GM12878 (cell line): Measurements from ENCODE around the gene DTX3. TPM values are rescaled to one million over a fixed set of nuclear protein-coding genes. Genes with fewer than 3 reads are reported as not detected.

Experiments used
- CBFB ChIP-seq: IDR thresholded peaks from 2 replicates; pipeline ENCODE4 v1.6.1; 2016; ENCODE audit warnings: antibody characterized with exemption, low read depth
- FOXK2 ChIP-seq: fragments of 450-650 bp; IDR thresholded peaks from 2 replicates; pipeline ENCODE4 v1.6.1; 2017; ENCODE audit warnings: mild to moderate bottlenecking, moderate library complexity
- HCFC1 ChIP-seq: fragments of 150-350 bp; IDR thresholded peaks from 2 replicates; pipeline ENCODE4 v1.6.1; 2014; ENCODE audit warnings: low read length
- NFXL1 ChIP-seq: fragments of 450-650 bp; IDR thresholded peaks from 2 replicates; pipeline ENCODE4 v1.6.1; 2017; ENCODE audit warnings: antibody characterized with exemption, mild to moderate bottlenecking, borderline replicate concordance
- NR2C2 ChIP-seq: IDR thresholded peaks from 2 replicates; pipeline ENCODE4 v1.6.1; 2011; ENCODE audit warnings: borderline replicate concordance, low read depth; ENCODE audit not compliant: control insufficient read depth, insufficient read length
- NRF1 ChIP-seq: conservative IDR thresholded peaks from 2 replicates; pipeline ENCODE4 v1.6.1; 2011; ENCODE audit warnings: mild to moderate bottlenecking, low read depth, low read length, improper control_type of control experiment
- PML ChIP-seq: IDR thresholded peaks from 2 replicates; pipeline ENCODE4 v1.6.1; 2012; ENCODE audit warnings: low read length, inconsistent platforms
- RCOR1 ChIP-seq: conservative IDR thresholded peaks from 2 replicates; pipeline ENCODE4 v1.6.1; 2012; ENCODE audit warnings: low read depth, low read length, improper control_type of control experiment
- RFX5 ChIP-seq: IDR thresholded peaks from 2 replicates; pipeline ENCODE4 v1.6.1; 2011; ENCODE audit warnings: low read depth, low read length, improper control_type of control experiment
- SREBF2 ChIP-seq: IDR thresholded peaks from 2 replicates; pipeline ENCODE4 v1.6.1; 2012; ENCODE audit warnings: mild to moderate bottlenecking, low read length
- TCF7 ChIP-seq: IDR thresholded peaks from 2 replicates; pipeline ENCODE4 v1.6.1; 2014; ENCODE audit warnings: antibody characterized with exemption, borderline replicate concordance
- YBX1 ChIP-seq: fragments of 450-650 bp; IDR thresholded peaks from 2 replicates; pipeline ENCODE4 v1.6.1; 2016; ENCODE audit warnings: antibody characterized with exemption
- ZNF217 ChIP-seq: fragments of 450-650 bp; IDR thresholded peaks from 2 replicates; pipeline ENCODE4 v1.6.1; 2017; ENCODE audit warnings: antibody characterized with exemption, mild to moderate bottlenecking
- polyA plus RNA-seq, 11 experiments: library from polyadenylated mRNA; depleted of rRNA in 4 of 11; unstranded in 6 of 11; stranded (reverse) in 5 of 11; fragments of >200 nt; fragmentation: Nextera tagmentation in 4 of 11; fragmentation: Illumina TruSeq in 1 of 11; extraction: Ambion mirVana in 4 of 11; extraction: Trizol in 1 of 11; gene quantifications; 1 replicate in 1 of 11; 2 replicates in 10 of 11; pipeline versions ENCODE4 v1.2.1 to v1.2.3, GENCODE V29; 2011 to 2016; ENCODE audit warnings: inconsistent platforms in 2 of 11, missing spikeins in 2 of 11, low read depth in 1 of 11
- total RNA-seq, 4 experiments: library from RNA; depleted of rRNA in 3 of 4; stranded (reverse); fragments of >200 nt in 3 of 4; fragmentation: Illumina TruSeq in 1 of 4; extraction: Trizol in 1 of 4; gene quantifications; 2 replicates each; pipeline versions ENCODE4 v1.2.1 to v1.2.3, GENCODE V29; 2013 to 2021
- TF ChIP-seq, protein P1 (sequence below): IDR thresholded peaks from 2 replicates; pipeline ENCODE4 v1.6.1; 2012; ENCODE audit warnings: low read depth, low read length, improper control_type of control experiment
- TF ChIP-seq, protein P2 (sequence below): fragments of 450-650 bp; IDR thresholded peaks from 2 replicates; pipeline ENCODE4 v1.6.1; 2016; ENCODE audit warnings: mild to moderate bottlenecking, moderate library complexity, borderline replicate concordance
- TF ChIP-seq, protein P3 (sequence below): fragments of 450-650 bp; IDR thresholded peaks from 2 replicates; pipeline ENCODE4 v1.6.1; 2014; ENCODE audit warnings: mild to moderate bottlenecking
- TF ChIP-seq, protein P4 (sequence below): fragments of 450-650 bp; IDR thresholded peaks from 2 replicates; pipeline ENCODE4 v1.6.1; 2017; ENCODE audit warnings: mild to moderate bottlenecking, moderate library complexity
- TF ChIP-seq, protein P5 (sequence below): IDR thresholded peaks from 2 replicates; pipeline ENCODE4 v1.6.1; 2011; ENCODE audit warnings: mild to moderate bottlenecking, low read depth, low read length, moderate library complexity; ENCODE audit not compliant: insufficient replicate concordance

DTX3 gene
- total and polyA plus RNA-seq, 10 of the 15 experiments (the other 5 are each of a cell fraction or from before 2014, with no cell fraction given): 1.1 to 13.6 (median 5.6) TPM

DNA sequence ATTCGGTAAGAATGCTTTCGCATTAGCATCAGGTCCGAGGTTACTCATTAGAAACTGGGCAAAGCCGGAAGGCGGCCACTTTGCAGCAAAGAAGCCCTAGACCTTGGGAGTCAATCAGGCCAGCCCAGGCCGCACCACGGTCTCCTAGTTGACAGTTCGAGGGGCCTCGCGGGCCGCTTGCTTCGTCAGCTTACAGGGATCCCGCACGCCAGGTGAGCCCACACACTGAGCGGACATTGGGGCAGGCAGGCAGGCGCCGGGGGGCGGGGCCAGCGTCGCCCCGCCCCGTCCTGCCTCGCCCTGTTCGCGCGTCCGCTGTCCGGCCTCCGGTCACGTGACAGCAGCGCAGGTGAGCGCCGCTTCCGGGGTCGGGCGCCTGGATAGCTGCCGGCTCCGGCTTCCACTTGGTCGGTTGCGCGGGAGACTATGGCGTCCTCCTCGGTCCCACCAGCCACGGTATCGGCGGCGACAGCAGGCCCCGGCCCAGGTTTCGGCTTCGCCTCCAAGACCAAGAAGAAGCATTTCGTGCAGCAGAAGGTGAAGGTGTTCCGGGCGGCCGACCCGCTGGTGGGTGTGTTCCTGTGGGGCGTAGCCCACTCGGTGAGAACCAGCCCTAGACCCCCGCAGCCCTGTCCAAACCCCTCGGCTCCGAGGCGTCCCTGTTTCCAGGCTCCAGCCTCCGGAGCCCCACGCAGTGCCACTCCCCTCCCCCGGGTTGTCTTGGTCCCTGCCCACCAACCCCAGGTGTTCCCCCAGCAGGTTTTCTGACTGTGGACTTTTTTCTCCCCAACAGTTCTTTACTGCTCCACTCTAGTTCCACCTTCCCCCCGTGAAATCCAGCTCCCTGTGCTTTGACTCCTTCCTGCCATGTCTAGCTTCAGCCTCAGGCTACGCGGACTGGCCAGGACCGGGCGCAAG is 13.5 kb upstream of the DTX3 start, which contains the start of gene PIP4K2C (continued):
- TF ChIP-seq PML: peak; percentile 61; the same call in 1 of the 2 replicates
- TF ChIP-seq, protein P1, sequence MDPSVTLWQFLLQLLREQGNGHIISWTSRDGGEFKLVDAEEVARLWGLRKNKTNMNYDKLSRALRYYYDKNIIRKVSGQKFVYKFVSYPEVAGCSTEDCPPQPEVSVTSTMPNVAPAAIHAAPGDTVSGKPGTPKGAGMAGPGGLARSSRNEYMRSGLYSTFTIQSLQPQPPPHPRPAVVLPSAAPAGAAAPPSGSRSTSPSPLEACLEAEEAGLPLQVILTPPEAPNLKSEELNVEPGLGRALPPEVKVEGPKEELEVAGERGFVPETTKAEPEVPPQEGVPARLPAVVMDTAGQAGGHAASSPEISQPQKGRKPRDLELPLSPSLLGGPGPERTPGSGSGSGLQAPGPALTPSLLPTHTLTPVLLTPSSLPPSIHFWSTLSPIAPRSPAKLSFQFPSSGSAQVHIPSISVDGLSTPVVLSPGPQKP: no peak
- 0 out of 2 replicates have a peak, but pooled peaks have one; percentile 6 for TF ChIP-seq RFX5
- no peak for TF ChIP-seq ZNF217
- TF ChIP-seq, protein P2, sequence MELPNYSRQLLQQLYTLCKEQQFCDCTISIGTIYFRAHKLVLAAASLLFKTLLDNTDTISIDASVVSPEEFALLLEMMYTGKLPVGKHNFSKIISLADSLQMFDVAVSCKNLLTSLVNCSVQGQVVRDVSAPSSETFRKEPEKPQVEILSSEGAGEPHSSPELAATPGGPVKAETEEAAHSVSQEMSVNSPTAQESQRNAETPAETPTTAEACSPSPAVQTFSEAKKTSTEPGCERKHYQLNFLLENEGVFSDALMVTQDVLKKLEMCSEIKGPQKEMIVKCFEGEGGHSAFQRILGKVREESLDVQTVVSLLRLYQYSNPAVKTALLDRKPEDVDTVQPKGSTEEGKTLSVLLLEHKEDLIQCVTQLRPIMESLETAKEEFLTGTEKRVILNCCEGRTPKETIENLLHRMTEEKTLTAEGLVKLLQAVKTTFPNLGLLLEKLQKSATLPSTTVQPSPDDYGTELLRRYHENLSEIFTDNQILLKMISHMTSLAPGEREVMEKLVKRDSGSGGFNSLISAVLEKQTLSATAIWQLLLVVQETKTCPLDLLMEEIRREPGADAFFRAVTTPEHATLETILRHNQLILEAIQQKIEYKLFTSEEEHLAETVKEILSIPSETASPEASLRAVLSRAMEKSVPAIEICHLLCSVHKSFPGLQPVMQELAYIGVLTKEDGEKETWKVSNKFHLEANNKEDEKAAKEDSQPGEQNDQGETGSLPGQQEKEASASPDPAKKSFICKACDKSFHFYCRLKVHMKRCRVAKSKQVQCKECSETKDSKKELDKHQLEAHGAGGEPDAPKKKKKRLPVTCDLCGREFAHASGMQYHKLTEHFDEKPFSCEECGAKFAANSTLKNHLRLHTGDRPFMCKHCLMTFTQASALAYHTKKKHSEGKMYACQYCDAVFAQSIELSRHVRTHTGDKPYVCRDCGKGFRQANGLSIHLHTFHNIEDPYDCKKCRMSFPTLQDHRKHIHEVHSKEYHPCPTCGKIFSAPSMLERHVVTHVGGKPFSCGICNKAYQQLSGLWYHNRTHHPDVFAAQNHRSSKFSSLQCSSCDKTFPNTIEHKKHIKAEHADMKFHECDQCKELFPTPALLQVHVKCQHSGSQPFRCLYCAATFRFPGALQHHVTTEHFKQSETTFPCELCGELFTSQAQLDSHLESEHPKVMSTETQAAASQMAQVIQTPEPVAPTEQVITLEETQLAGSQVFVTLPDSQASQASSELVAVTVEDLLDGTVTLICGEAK: 0 out of 2 replicates have a peak, but pooled peaks have one; percentile 6
- no peak for TF ChIP-seq NRF1
- TF ChIP-seq HCFC1: peak; percentile 37; the same call in 1 of the 2 replicates
- TF ChIP-seq, protein P3, sequence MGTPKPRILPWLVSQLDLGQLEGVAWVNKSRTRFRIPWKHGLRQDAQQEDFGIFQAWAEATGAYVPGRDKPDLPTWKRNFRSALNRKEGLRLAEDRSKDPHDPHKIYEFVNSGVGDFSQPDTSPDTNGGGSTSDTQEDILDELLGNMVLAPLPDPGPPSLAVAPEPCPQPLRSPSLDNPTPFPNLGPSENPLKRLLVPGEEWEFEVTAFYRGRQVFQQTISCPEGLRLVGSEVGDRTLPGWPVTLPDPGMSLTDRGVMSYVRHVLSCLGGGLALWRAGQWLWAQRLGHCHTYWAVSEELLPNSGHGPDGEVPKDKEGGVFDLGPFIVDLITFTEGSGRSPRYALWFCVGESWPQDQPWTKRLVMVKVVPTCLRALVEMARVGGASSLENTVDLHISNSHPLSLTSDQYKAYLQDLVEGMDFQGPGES: no peak
- TF ChIP-seq RCOR1: no peak
- no peak for TF ChIP-seq YBX1
- TF ChIP-seq, protein P4, sequence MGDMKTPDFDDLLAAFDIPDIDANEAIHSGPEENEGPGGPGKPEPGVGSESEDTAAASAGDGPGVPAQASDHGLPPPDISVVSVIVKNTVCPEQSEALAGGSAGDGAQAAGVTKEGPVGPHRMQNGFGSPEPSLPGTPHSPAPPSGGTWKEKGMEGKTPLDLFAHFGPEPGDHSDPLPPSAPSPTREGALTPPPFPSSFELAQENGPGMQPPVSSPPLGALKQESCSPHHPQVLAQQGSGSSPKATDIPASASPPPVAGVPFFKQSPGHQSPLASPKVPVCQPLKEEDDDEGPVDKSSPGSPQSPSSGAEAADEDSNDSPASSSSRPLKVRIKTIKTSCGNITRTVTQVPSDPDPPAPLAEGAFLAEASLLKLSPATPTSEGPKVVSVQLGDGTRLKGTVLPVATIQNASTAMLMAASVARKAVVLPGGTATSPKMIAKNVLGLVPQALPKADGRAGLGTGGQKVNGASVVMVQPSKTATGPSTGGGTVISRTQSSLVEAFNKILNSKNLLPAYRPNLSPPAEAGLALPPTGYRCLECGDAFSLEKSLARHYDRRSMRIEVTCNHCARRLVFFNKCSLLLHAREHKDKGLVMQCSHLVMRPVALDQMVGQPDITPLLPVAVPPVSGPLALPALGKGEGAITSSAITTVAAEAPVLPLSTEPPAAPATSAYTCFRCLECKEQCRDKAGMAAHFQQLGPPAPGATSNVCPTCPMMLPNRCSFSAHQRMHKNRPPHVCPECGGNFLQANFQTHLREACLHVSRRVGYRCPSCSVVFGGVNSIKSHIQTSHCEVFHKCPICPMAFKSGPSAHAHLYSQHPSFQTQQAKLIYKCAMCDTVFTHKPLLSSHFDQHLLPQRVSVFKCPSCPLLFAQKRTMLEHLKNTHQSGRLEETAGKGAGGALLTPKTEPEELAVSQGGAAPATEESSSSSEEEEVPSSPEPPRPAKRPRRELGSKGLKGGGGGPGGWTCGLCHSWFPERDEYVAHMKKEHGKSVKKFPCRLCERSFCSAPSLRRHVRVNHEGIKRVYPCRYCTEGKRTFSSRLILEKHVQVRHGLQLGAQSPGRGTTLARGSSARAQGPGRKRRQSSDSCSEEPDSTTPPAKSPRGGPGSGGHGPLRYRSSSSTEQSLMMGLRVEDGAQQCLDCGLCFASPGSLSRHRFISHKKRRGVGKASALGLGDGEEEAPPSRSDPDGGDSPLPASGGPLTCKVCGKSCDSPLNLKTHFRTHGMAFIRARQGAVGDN: peak; percentile 80
- no peak for TF ChIP-seq CBFB
- TF ChIP-seq, protein P5, sequence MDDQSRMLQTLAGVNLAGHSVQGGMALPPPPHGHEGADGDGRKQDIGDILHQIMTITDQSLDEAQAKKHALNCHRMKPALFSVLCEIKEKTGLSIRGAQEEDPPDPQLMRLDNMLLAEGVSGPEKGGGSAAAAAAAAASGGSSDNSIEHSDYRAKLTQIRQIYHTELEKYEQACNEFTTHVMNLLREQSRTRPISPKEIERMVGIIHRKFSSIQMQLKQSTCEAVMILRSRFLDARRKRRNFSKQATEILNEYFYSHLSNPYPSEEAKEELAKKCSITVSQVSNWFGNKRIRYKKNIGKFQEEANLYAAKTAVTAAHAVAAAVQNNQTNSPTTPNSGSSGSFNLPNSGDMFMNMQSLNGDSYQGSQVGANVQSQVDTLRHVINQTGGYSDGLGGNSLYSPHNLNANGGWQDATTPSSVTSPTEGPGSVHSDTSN: no peak
- no peak for TF ChIP-seq TCF7
- no peak for TF ChIP-seq NFXL1
- TF ChIP-seq FOXK2: no peak
- TF ChIP-seq NR2C2: no peak
- no peak for TF ChIP-seq SREBF2
